ENCODE results near the gene LRRC4C. TPM values are rescaled to one million over a fixed set of nuclear protein-coding genes. Genes with fewer than 3 reads are reported as not detected.
"Not testable (repeated sequence)": the region's sequence is repeated elsewhere in the genome, so short reads cannot be mapped to it uniquely, and the experiment has no call there.

Gene LRRC4C
- total and polyA plus RNA-seq, 2 donors (not counting 1 experiment from before 2014, with no cell fraction given), result under 0.01 to 0.02 TPM

DNA sequence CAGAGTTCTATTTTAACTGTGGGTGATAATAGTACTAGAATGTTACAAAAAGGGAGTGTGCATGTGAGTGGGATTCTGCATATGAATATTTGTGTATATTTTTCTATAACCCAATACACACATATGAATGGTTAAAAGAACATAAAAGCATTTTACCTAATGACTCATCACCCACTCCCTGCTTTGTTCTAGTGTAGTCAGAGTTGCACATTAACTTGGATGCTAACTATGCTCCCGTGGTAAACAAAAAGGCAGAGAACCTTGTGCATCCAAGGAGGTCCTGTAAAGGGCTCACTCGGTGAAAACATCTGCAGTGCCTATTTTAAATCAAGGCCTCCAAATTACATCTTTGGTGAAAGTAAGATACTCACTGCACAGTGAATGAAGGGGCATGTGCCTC is 1289.4 kb downstream of the LRRC4C start:
- peak in 1 of 2 donors; percentile 56 for DNase-seq (ENCODE audit: low read depth in 2 of 2)
- H3K4me2 ChIP-seq (ENCODE audit: extremely low read depth, insufficient read depth, low read length), result no peak overlapping the region
- no peaks in the 10 kb centered on the region for H4K20me1 ChIP-seq (ENCODE audit: control insufficient read depth, extremely low read depth, insufficient read depth, low read length)
- H3K79me2 ChIP-seq (ENCODE audit: control insufficient read depth, insufficient read depth, low read length), result no peaks in the 10 kb centered on the region
- no peak overlapping the region for H2AFZ ChIP-seq (ENCODE audit: low read length)
- H3K36me3 ChIP-seq (ENCODE audit: control insufficient read depth, insufficient read depth, low read length), result no peaks in the 10 kb centered on the region
- H3K4me3 ChIP-seq (replicated peaks in 1 of 4; ENCODE audit: control extremely low read depth in 1 of 4, insufficient read depth in 1 of 4, low read depth in 3 of 4, low read length in 4 of 4), result no peak overlapping the region
- H3K4me1 ChIP-seq (ENCODE audit: control insufficient read depth, extremely low read depth, insufficient read depth, low read length), result no peaks in the 10 kb centered on the region
- no peak overlapping the region for H3K9ac ChIP-seq (ENCODE audit: insufficient read depth, low read length)
- TF ChIP-seq, protein P1, sequence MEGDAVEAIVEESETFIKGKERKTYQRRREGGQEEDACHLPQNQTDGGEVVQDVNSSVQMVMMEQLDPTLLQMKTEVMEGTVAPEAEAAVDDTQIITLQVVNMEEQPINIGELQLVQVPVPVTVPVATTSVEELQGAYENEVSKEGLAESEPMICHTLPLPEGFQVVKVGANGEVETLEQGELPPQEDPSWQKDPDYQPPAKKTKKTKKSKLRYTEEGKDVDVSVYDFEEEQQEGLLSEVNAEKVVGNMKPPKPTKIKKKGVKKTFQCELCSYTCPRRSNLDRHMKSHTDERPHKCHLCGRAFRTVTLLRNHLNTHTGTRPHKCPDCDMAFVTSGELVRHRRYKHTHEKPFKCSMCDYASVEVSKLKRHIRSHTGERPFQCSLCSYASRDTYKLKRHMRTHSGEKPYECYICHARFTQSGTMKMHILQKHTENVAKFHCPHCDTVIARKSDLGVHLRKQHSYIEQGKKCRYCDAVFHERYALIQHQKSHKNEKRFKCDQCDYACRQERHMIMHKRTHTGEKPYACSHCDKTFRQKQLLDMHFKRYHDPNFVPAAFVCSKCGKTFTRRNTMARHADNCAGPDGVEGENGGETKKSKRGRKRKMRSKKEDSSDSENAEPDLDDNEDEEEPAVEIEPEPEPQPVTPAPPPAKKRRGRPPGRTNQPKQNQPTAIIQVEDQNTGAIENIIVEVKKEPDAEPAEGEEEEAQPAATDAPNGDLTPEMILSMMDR (conservative IDR thresholded peaks at IDR 0.05 in 1 of 2, IDR thresholded peaks at IDR 0.05 in 1 of 2; ENCODE audit: low read depth in 1 of 2, low read length in 2 of 2), result no peak
- TF ChIP-seq EZH2 (IDR thresholded peaks at IDR 0.05; ENCODE audit: low read length, missing control alignments), result no peak
- no peak overlapping the region for H3K27ac ChIP-seq (ENCODE audit: insufficient read depth, low read length)
- H3K27me3 ChIP-seq (ENCODE audit: control insufficient read depth, insufficient read depth, low read length), result no peaks in the 10 kb centered on the region
- no peaks in the 10 kb centered on the region for H3K9me3 ChIP-seq (ENCODE audit: control insufficient read depth, insufficient read depth, low read depth, low read length)

DNA sequence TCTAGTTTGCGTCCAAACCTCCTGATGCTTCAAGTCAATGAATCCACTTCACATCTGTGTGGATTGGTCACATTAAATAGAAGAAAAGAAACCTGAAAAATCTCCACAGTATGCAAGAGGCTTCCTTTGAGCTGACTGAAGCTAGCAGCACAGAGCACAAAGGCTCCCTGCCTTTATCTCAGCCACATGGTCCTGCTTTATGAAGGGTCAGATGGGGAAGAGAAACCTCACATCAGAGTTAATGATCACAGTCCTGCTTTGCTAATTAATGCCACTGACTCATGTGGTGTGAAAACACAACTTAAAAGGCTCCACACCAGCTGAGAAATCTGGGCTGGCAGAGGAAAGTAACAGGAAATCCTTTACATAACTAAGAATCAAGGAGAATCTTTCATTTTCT is 1291.0 kb downstream of the LRRC4C start:
- Histone ChIP-seq H3K27me3 (ENCODE audit: control insufficient read depth, insufficient read depth, low read length) (no peaks in the 10 kb centered on the region), H3K4me3 (replicated peaks in 1 of 4; ENCODE audit: control extremely low read depth in 1 of 4, insufficient read depth in 1 of 4, low read depth in 3 of 4, low read length in 4 of 4) (no peak overlapping the region), H3K36me3 (ENCODE audit: control insufficient read depth, insufficient read depth, low read length) (no peaks in the 10 kb centered on the region), H3K4me2 (ENCODE audit: extremely low read depth, insufficient read depth, low read length) (no peak overlapping the region), H4K20me1 (ENCODE audit: control insufficient read depth, extremely low read depth, insufficient read depth, low read length) (no peaks in the 10 kb centered on the region), H3K79me2 (ENCODE audit: control insufficient read depth, insufficient read depth, low read length) (no peaks in the 10 kb centered on the region), H3K9me3 (ENCODE audit: control insufficient read depth, insufficient read depth, low read depth, low read length) (no peaks in the 10 kb centered on the region), H2AFZ (ENCODE audit: low read length) (no peak overlapping the region), H3K4me1 (ENCODE audit: control insufficient read depth, extremely low read depth, insufficient read depth, low read length) (no peaks in the 10 kb centered on the region), H3K9ac (ENCODE audit: insufficient read depth, low read length) (no peak overlapping the region), H3K27ac (ENCODE audit: insufficient read depth, low read length) (no peak overlapping the region)
- peak in 1 of 2 donors; percentile 32 for DNase-seq (ENCODE audit: low read depth in 2 of 2)
- no peak for TF ChIP-seq EZH2 (IDR thresholded peaks at IDR 0.05; ENCODE audit: low read length, missing control alignments)
- TF ChIP-seq, protein P1 (conservative IDR thresholded peaks at IDR 0.05 in 1 of 2, IDR thresholded peaks at IDR 0.05 in 1 of 2; ENCODE audit: low read depth in 1 of 2, low read length in 2 of 2), result no peak

DNA sequence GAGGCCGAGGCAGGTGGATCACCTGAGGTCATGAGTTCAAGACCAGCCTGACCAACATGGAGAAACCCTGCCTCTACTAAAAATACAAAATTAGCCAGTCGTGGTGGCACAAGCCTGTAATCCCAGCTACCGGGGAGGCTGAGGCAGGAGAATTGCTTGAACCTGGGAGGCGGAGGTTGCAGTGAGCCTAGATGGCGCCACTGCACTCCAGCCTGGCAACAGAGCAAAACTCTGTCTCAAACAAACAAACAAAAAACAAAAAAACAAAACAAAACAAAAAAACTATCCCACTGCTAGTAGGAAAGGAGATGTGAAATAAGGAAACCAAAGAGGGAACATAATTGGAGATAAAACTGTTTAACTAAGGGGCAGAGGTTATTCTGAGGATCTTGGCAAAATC is 1291.6 kb downstream of the LRRC4C start:
- H3K4me2 ChIP-seq (ENCODE audit: extremely low read depth, insufficient read depth, low read length); H3K36me3 ChIP-seq (ENCODE audit: control insufficient read depth, insufficient read depth, low read length); DNase-seq (ENCODE audit: low read depth in 2 of 2); H3K4me1 ChIP-seq (ENCODE audit: control insufficient read depth, extremely low read depth, insufficient read depth, low read length); H3K27ac ChIP-seq (ENCODE audit: insufficient read depth, low read length); H3K27me3 ChIP-seq (ENCODE audit: control insufficient read depth, insufficient read depth, low read length); H3K4me3 ChIP-seq (replicated peaks in 1 of 4; ENCODE audit: control extremely low read depth in 1 of 4, insufficient read depth in 1 of 4, low read depth in 3 of 4, low read length in 4 of 4); H2AFZ ChIP-seq (ENCODE audit: low read length); H3K9me3 ChIP-seq (ENCODE audit: control insufficient read depth, insufficient read depth, low read depth, low read length); H3K79me2 ChIP-seq (ENCODE audit: control insufficient read depth, insufficient read depth, low read length); H4K20me1 ChIP-seq (ENCODE audit: control insufficient read depth, extremely low read depth, insufficient read depth, low read length); H3K9ac ChIP-seq (ENCODE audit: insufficient read depth, low read length): not testable (repeated sequence)

Data from fibroblast of lung (primary cell).